Epidermal melanocyte (primary cell): ENCODE data around the gene PFDN6.
A peak's percentile ranks its signal among the peaks of the same experiment; 100 is the strongest.

Experiments used
- DNase-seq: peaks from one replicate; pipeline ENCODE4 v3.0.0; 2011; ENCODE audit warnings: low spot score; ENCODE audit not compliant: insufficient read length

The PFDN6 gene

GRCh38 chr6:33295621-33296369 lies 6.4 kb downstream of the PFDN6 start:
- no peak for DNase-seq

GRCh38 chr6:33296797-33297405 lies 7.5 kb downstream of the PFDN6 start:
- DNase-seq, result no peak

- no peak for DNase-seq
Measured at GRCh38 chr6:33297406-33297955, 8.1 kb downstream of the PFDN6 start.

- DNase-seq, result peak; percentile 74
Measured at GRCh38 chr6:33297956-33298772, 8.8 kb downstream of the PFDN6 start.

GRCh38 chr6:33298773-33299236 lies 9.4 kb downstream of the PFDN6 start, which contains the start of gene RGL2:
RGL2 (minus strand) TSS chr6:33298942; CDS start chr6:33298610, 332 bp downstream.
- DNase-seq, result no peak

GRCh38 chr6:33299237-33299944 lies 10.0 kb downstream of the PFDN6 start:
- DNase-seq, result peak; percentile 88

GRCh38 chr6:33301877-33302276 lies 12.5 kb downstream of the PFDN6 start:
- no peak for DNase-seq

- no peak for DNase-seq
Measured at GRCh38 chr6:33304216-33304615, 14.8 kb downstream of the PFDN6 start.

GRCh38 chr6:33305052-33305451 lies 15.7 kb downstream of the PFDN6 start:
- DNase-seq, result no peak

GRCh38 chr6:33306356-33306755 lies 17.0 kb downstream of the PFDN6 start:
- no peak for DNase-seq

- peak; percentile 41 for DNase-seq
Measured at GRCh38 chr6:33312361-33313104, 23.1 kb downstream of the PFDN6 start.

GRCh38 chr6:33313105-33313708 lies 23.8 kb downstream of the PFDN6 start:
- no peak for DNase-seq

GRCh38 chr6:33313709-33314514 lies 24.5 kb downstream of the PFDN6 start, which contains the start of gene TAPBP:
TAPBP (minus strand) TSS chr6:33314078; CDS start chr6:33314041, 37 bp downstream.
- peak; percentile 29 for DNase-seq

- peak; percentile 35 for DNase-seq
Measured at GRCh38 chr6:33314515-33314942, 25.1 kb downstream of the PFDN6 start.

GRCh38 chr6:33314943-33315792 lies 25.8 kb downstream of the PFDN6 start:
- no peak for DNase-seq

GRCh38 chr6:33315793-33316602 lies 26.6 kb downstream of the PFDN6 start:
- DNase-seq, result no peak
